OCI-LY7 (cell line): Measurements from ENCODE around the gene TSPAN9. TPM values are rescaled to one million over a fixed set of nuclear protein-coding genes. Genes with fewer than 3 reads are reported as not detected.

Experiments used
- BruUV-seq: library from RNA; stranded (reverse); fragments of 400-500 nt; replicated peaks from 2 replicates; lab custom pipeline; 2021; lab: Mats Ljungman, UMichigan
- CTCF ChIA-PET: fragments of 300-600 bp; sonication (Branson Sonifier 250); formaldehyde crosslinking; loops from one replicate; lab custom pipeline; 2022; ENCODE audit warnings: antibody characterized with exemption; ENCODE audit not compliant: unreplicated experiment; lab: Charles Lee
- POLR2A ChIA-PET: fragments of 300-600 bp; sonication (Branson Sonifier 250); formaldehyde crosslinking; loops from one replicate; lab custom pipeline; 2022; ENCODE audit warnings: antibody characterized with exemption; lab: Charles Lee
- DNase-seq: peaks from one replicate; pipeline ENCODE4 v3.0.0-alpha.2; 2015; ENCODE audit warnings: low spot score
- H2AFZ ChIP-seq: fragments of 200-600 bp; sonication (generic), shearing (Covaris generic); 2 replicates; pipeline ENCODE4 v1.6.1; 2014; ENCODE audit warnings: mild to moderate bottlenecking, antibody characterized with exemption, low read length, moderate library complexity
- H3K27ac ChIP-seq: fragments of 200-600 bp; sonication (generic); 2 replicates; pipeline ENCODE4 v1.5.1; 2014; ENCODE audit warnings: mixed run types, low read depth, mild to moderate bottlenecking, moderate library complexity, low read length, inconsistent platforms; ENCODE audit not compliant: poor library complexity, severe bottlenecking
- H3K36me3 ChIP-seq: fragments of 200-600 bp; sonication (generic); 2 replicates; pipeline ENCODE4 v1.6.1; 2014; ENCODE audit warnings: mild to moderate bottlenecking, antibody characterized with exemption, low read length, moderate library complexity, mixed read lengths; ENCODE audit not compliant: insufficient read depth
- H3K4me1 ChIP-seq: fragments of 200-600 bp; sonication (generic); 2 replicates; pipeline ENCODE4 v1.5.1; 2014; ENCODE audit warnings: mild to moderate bottlenecking, low read length; ENCODE audit not compliant: insufficient read depth, poor library complexity, severe bottlenecking
- H3K4me2 ChIP-seq: fragments of 200-600 bp; sonication (generic); 2 replicates; pipeline ENCODE4 v1.6.1; 2014; ENCODE audit warnings: mild to moderate bottlenecking, low read length
- H3K4me3 ChIP-seq: fragments of 200-600 bp; sonication (generic); 2 replicates; pipeline ENCODE4 v1.5.1; 2014; ENCODE audit warnings: mild to moderate bottlenecking, low read depth, low read length; ENCODE audit not compliant: poor library complexity, severe bottlenecking
- H3K79me2 ChIP-seq: fragments of 200-600 bp; sonication (generic); 2 replicates; pipeline ENCODE4 v1.6.1; 2016; ENCODE audit warnings: low read depth, mild to moderate bottlenecking, low read length, moderate library complexity, mixed read lengths; ENCODE audit not compliant: insufficient read depth
- H3K9me2 ChIP-seq: fragments of 200-600 bp; sonication (generic); 2 replicates; pipeline ENCODE4 v1.6.1; 2016; ENCODE audit warnings: mild to moderate bottlenecking, low read length, mixed read lengths; ENCODE audit not compliant: insufficient read depth
- H3K9me3 ChIP-seq: fragments of 200-600 bp; sonication (generic); 2 replicates; pipeline ENCODE4 v1.6.1; 2014; ENCODE audit warnings: mild to moderate bottlenecking, mixed run types, low read length, mixed read lengths
- H4K20me1 ChIP-seq: fragments of 200-600 bp; sonication (generic); 2 replicates; pipeline ENCODE4 v1.6.1; 2014; ENCODE audit warnings: mild to moderate bottlenecking, antibody characterized with exemption, low read length, moderate library complexity, mixed read lengths; ENCODE audit not compliant: insufficient read depth
- CTCF ChIP-seq: fragments of 200-600 bp; sonication (generic); conservative IDR thresholded peaks from 2 replicates; pipeline ENCODE4 v1.5.1; 2014; ENCODE audit warnings: mild to moderate bottlenecking, antibody characterized with exemption, low read length, moderate library complexity, mixed read lengths
- EZH2phosphoT487 ChIP-seq: fragments of 200-600 bp; sonication (generic); IDR thresholded peaks from 2 replicates; pipeline ENCODE4 v1.6.1; 2018; ENCODE audit warnings: low read depth, borderline replicate concordance, mild to moderate bottlenecking, mixed run types, antibody characterized with exemption, low read length, moderate library complexity, mixed read lengths
- intact Hi-C: fragments of 100-400 bp; cut with micrococcal nuclease; formaldehyde crosslinking; loops from one replicate; pipeline ENCODE4 v1.10.0; 2022; ENCODE audit not compliant: unreplicated experiment
- total RNA-seq, 2 experiments: library from RNA; depleted of rRNA in 1 of 2; stranded (reverse); fragments of >200 nt in 1 of 2; shearing (Covaris generic) in 1 of 2; gene quantifications; 2 replicates each; pipeline ENCODE4 v1.2.3, GENCODE V29; 2014 to 2022

TSPAN9 gene
- total RNA-seq, 2 experiments from 2014 or later: 0.50 to 0.74 TPM

- Histone ChIP-seq H3K36me3 (no peaks in the 10 kb centered on the region), H3K4me3 (no peak overlapping the region), H3K79me2 (no peaks in the 10 kb centered on the region), H4K20me1 (no peaks in the 10 kb centered on the region), H3K4me2 (no peak overlapping the region), H3K9me3 (no peaks in the 10 kb centered on the region), H3K4me1 (no peaks in the 10 kb centered on the region), H2AFZ (no peak overlapping the region), H3K27ac (no peak overlapping the region), H3K9me2 (no peaks in the 10 kb centered on the region)
- ChIA-PET CTCF (no interaction called here), POLR2A (no interaction called here)
- TF ChIP-seq CTCF: no peak
- no peak for TF ChIP-seq EZH2phosphoT487
- intact Hi-C loops: no loop called here
- BruUV-seq: no TSS peak
- no peak for DNase-seq
These were observed 161.0 kb downstream of the TSPAN9 start for GRCh38 chr12:3238196-3238595.

GRCh38 chr12:3241621-3242020, 164.4 kb downstream of the TSPAN9 start:
- no peak overlapping the region for H3K4me2 ChIP-seq
- ChIA-PET POLR2A (no interaction called here), CTCF (interaction anchor here (0.6 kb wide), 1 partner anchor 60 kb away, joined by 3 read pairs; no protein-coding TSS in a partner anchor)
- H3K4me3 ChIP-seq: no peak overlapping the region
- no peak for DNase-seq
- TF ChIP-seq CTCF (no peak), EZH2phosphoT487 (no peak)
- H3K9me3 ChIP-seq: no peaks in the 10 kb centered on the region
- intact Hi-C loops: no loop called here
- H3K9me2 ChIP-seq: no peaks in the 10 kb centered on the region
- H3K27ac ChIP-seq: no peak overlapping the region
- H3K36me3 ChIP-seq: no peaks in the 10 kb centered on the region
- no TSS peak for BruUV-seq
- H3K79me2 ChIP-seq: no peaks in the 10 kb centered on the region
- no peak overlapping the region for H2AFZ ChIP-seq
- no peaks in the 10 kb centered on the region for H4K20me1 ChIP-seq
- no peaks in the 10 kb centered on the region for H3K4me1 ChIP-seq

- Histone ChIP-seq H3K9me3 (no peaks in the 10 kb centered on the region), H4K20me1 (no peaks in the 10 kb centered on the region), H3K4me2 (no peak overlapping the region), H3K4me3 (no peak overlapping the region), H3K9me2 (no peaks in the 10 kb centered on the region), H3K79me2 (no peaks in the 10 kb centered on the region), H3K27ac (no peak overlapping the region), H2AFZ (no peak overlapping the region), H3K4me1 (no peaks in the 10 kb centered on the region), H3K36me3 (no peaks in the 10 kb centered on the region)
- ChIA-PET POLR2A (no interaction called here), CTCF (interaction anchor here (0.6 kb wide), 1 partner anchor 61 kb away, joined by 3 read pairs; no protein-coding TSS in a partner anchor)
- TF ChIP-seq CTCF (no peak), EZH2phosphoT487 (no peak)
- intact Hi-C loops: no loop called here
- BruUV-seq: no TSS peak
- DNase-seq: no peak
These were observed 165.2 kb downstream of the TSPAN9 start for GRCh38 chr12:3242199-3242863.
